HepG2 (cell line): Measurements from ENCODE around the gene DUSP7. TPM values are rescaled to one million over a fixed set of nuclear protein-coding genes. Genes with fewer than 3 reads are reported as not detected.

Experiments used
- ATAC-seq: fragments of 200-7000 bp; cut with Tn5 transposase; 3 replicates; pipeline ENCODE4 v1.9.1; 2020; ENCODE audit warnings: mild to moderate bottlenecking, moderate library complexity
- BruUV-seq: library from RNA; stranded (reverse); fragments of 400-500 nt; replicated peaks from 2 replicates; lab custom pipeline; 2021; lab: Mats Ljungman, UMichigan
- CTCF ChIA-PET: fragments of 300-600 bp; formaldehyde crosslinking; extraction: SDS; loops from one replicate; lab custom pipeline; 2021; ENCODE audit warnings: low total read pairs, inconsistent platforms, low intra/inter-chr PET ratio; lab: Yijun Ruan, JAX
- POLR2A ChIA-PET: fragments of 350-600 bp; sonication (Branson Sonifier 250); formaldehyde crosslinking; loops from one replicate; lab custom pipeline; 2020; ENCODE audit warnings: antibody characterized with exemption, inconsistent platforms; lab: Yijun Ruan, JAX
- DNase-seq: peaks from one replicate; pipeline ENCODE4 v3.0.0-alpha.2; 2015; ENCODE audit warnings: low spot score
- FAIRE-seq: peaks from 3 replicates; lab custom pipeline; 2011; peaks lifted over from hg19 to GRCh38; lab: Jason Lieb, UNC
- H2AFZ ChIP-seq: one replicate; pipeline ENCODE4 v1.6.1; 2011; ENCODE audit warnings: low read length, inconsistent platforms
- H3K27ac ChIP-seq: fragments of 300-600 bp; 3 replicates; pipeline ENCODE4 v1.8.0; 2011; ENCODE audit warnings: mixed run types, mild to moderate bottlenecking, mixed read lengths, low read length, inconsistent platforms; ENCODE audit not compliant: insufficient read depth; ENCODE audit errors: extremely low read length
- H3K27me3 ChIP-seq, 2 experiments: fragments of 200-600 bp in 1 of 2; 2 replicates in 1 of 2; 3 replicates in 1 of 2; pipeline versions ENCODE4 v1.6.0 to v1.8.0; 2011; ENCODE audit warnings: low read length in 2 of 2, mild to moderate bottlenecking in 2 of 2, moderate library complexity in 2 of 2, inconsistent platforms in 1 of 2; ENCODE audit not compliant: insufficient read depth in 2 of 2, control insufficient read depth in 1 of 2
- H3K36me3 ChIP-seq, 2 experiments: fragments of 200-600 bp in 1 of 2; replicated peaks in 1 of 2; 2 replicates in 1 of 2; 3 replicates in 1 of 2; pipeline versions ENCODE4 v1.5.1 to v1.8.0; 2011; ENCODE audit warnings: low read length in 2 of 2, inconsistent platforms in 1 of 2; ENCODE audit not compliant: insufficient read depth in 2 of 2, control insufficient read depth in 1 of 2
- H3K4me1 ChIP-seq: 2 replicates; pipeline ENCODE4 v1.5.1; 2012; ENCODE audit warnings: low read length, inconsistent platforms; ENCODE audit not compliant: insufficient read depth
- H3K4me2 ChIP-seq: 2 replicates; pipeline ENCODE4 v1.6.0; 2011; ENCODE audit warnings: low read depth, low read length, inconsistent platforms
- H3K4me3 ChIP-seq, 3 experiments: fragments of 200-600 bp in 1 of 3; sonication (generic), shearing (Covaris generic) in 1 of 3; replicated peaks in 1 of 3; 2 replicates each; pipeline ENCODE4 v1.5.1; 2011 to 2016; ENCODE audit warnings: low read length in 3 of 3, inconsistent platforms in 2 of 3, low read depth in 2 of 3, mild to moderate bottlenecking in 2 of 3, control low read depth in 1 of 3, mixed read lengths in 1 of 3; ENCODE audit not compliant: insufficient read depth in 1 of 3
- H3K79me2 ChIP-seq: one replicate; pipeline ENCODE4 v1.6.1; 2011; ENCODE audit warnings: low read length, inconsistent platforms; ENCODE audit not compliant: insufficient read depth
- H3K9ac ChIP-seq: 2 replicates; pipeline ENCODE4 v1.6.0; 2011; ENCODE audit warnings: mild to moderate bottlenecking, low read depth, low read length, inconsistent platforms; ENCODE audit not compliant: insufficient read depth
- H3K9me3 ChIP-seq: 2 replicates; pipeline ENCODE4 v1.5.1; 2012; ENCODE audit warnings: mild to moderate bottlenecking, low read length
- H4K20me1 ChIP-seq: 2 replicates; pipeline ENCODE4 v1.6.0; 2011; ENCODE audit warnings: inconsistent platforms, mild to moderate bottlenecking, low read length, moderate library complexity; ENCODE audit not compliant: insufficient read depth
- ATRX ChIP-seq: sonication (generic); formaldehyde crosslinking; IDR thresholded peaks from 2 replicates; pipeline ENCODE4 v1.4.0; 2020; ENCODE audit warnings: missing genetic modification reagents, borderline replicate concordance
- CENPBD1 ChIP-seq: sonication (generic); formaldehyde crosslinking; IDR thresholded peaks from 2 replicates; pipeline ENCODE4 v1.8.0; 2022; ENCODE audit warnings: missing genetic modification reagents, low read depth, mild to moderate bottlenecking, borderline replicate concordance
- HNRNPL ChIP-seq: fragments of 200-400 bp; formaldehyde crosslinking; IDR thresholded peaks from 2 replicates; pipeline ENCODE4 v1.6.1; 2017; ENCODE audit warnings: mild to moderate bottlenecking, low read depth, low read length
- HNRNPUL1 ChIP-seq: fragments of 200-400 bp; formaldehyde crosslinking; IDR thresholded peaks from 2 replicates; pipeline ENCODE4 v1.6.1; 2017; ENCODE audit warnings: low read depth, mild to moderate bottlenecking, low read length, moderate library complexity
- HOXA7 ChIP-seq: sonication (generic); formaldehyde crosslinking; IDR thresholded peaks from 2 replicates; pipeline ENCODE4 v1.8.1; 2022; ENCODE audit warnings: mild to moderate bottlenecking, missing genetic modification reagents, moderate library complexity
- MTA1 ChIP-seq: sonication (generic); formaldehyde crosslinking; IDR thresholded peaks from 2 replicates; pipeline ENCODE4 v1.4.0; 2020; ENCODE audit warnings: missing genetic modification reagents, mild to moderate bottlenecking, borderline replicate concordance
- NCOA1 ChIP-seq: sonication (generic); formaldehyde crosslinking; IDR thresholded peaks from 2 replicates; pipeline ENCODE4 v1.9.0; 2021; ENCODE audit warnings: missing genetic modification reagents
- PCBP1 ChIP-seq: fragments of 200-400 bp; formaldehyde crosslinking; IDR thresholded peaks from 2 replicates; pipeline ENCODE4 v1.6.1; 2017; ENCODE audit warnings: mild to moderate bottlenecking, low read depth, low read length, borderline replicate concordance
- RAD51 ChIP-seq: fragments of 450-650 bp; IDR thresholded peaks from 2 replicates; pipeline ENCODE4 v1.6.1; 2016; ENCODE audit warnings: borderline replicate concordance
- RFXANK ChIP-seq: IDR thresholded peaks from 2 replicates; pipeline ENCODE4 v1.6.1; 2016
- SNRNP70 ChIP-seq: fragments of 200-400 bp; formaldehyde crosslinking; IDR thresholded peaks from 2 replicates; pipeline ENCODE4 v1.6.1; 2017; ENCODE audit warnings: mild to moderate bottlenecking, low read depth, low read length, moderate library complexity
- TFE3 ChIP-seq: IDR thresholded peaks from 2 replicates; pipeline ENCODE4 v1.6.1; 2016
- ZKSCAN1 ChIP-seq: fragments of 150-350 bp; IDR thresholded peaks from 2 replicates; pipeline ENCODE4 v1.6.1; 2014; ENCODE audit warnings: low read length
- ZNF180 ChIP-seq: sonication (generic); formaldehyde crosslinking; IDR thresholded peaks from 2 replicates; pipeline ENCODE4 v1.4.0; 2020; ENCODE audit warnings: low read depth, missing genetic modification reagents, borderline replicate concordance
- ZNF382 ChIP-seq: sonication (generic); formaldehyde crosslinking; IDR thresholded peaks from 2 replicates; pipeline ENCODE4 v1.5.0; 2020; ENCODE audit warnings: missing genetic modification reagents, mild to moderate bottlenecking, borderline replicate concordance
- ZNF550 ChIP-seq: sonication (generic); formaldehyde crosslinking; IDR thresholded peaks from 2 replicates; pipeline ENCODE4 v1.4.0; 2020; ENCODE audit warnings: mild to moderate bottlenecking, missing genetic modification reagents, borderline replicate concordance
- ZNF564 ChIP-seq: sonication (generic); formaldehyde crosslinking; IDR thresholded peaks from 2 replicates; pipeline ENCODE4 v1.8.1; 2023; ENCODE audit warnings: mild to moderate bottlenecking, missing genetic modification reagents
- ZNF569 ChIP-seq: sonication (generic); formaldehyde crosslinking; IDR thresholded peaks from 2 replicates; pipeline ENCODE4 v1.5.0; 2020; ENCODE audit warnings: mild to moderate bottlenecking, missing genetic modification reagents, moderate library complexity, borderline replicate concordance
- ZNF749 ChIP-seq: sonication (generic); formaldehyde crosslinking; IDR thresholded peaks from 2 replicates; pipeline ENCODE4 v1.8.0; 2022; ENCODE audit warnings: mild to moderate bottlenecking, missing genetic modification reagents, moderate library complexity, borderline replicate concordance
- ZNF841 ChIP-seq: sonication (generic); formaldehyde crosslinking; IDR thresholded peaks from 2 replicates; pipeline ENCODE4 v1.8.1; 2023; ENCODE audit warnings: missing genetic modification reagents, borderline replicate concordance
- WGBS: methylation state at CpG from one replicate; pipeline ENCODE4 v1.1.6; 2017; ENCODE audit warnings: low lambda C conversion rate; 5-methylcytosine and 5-hydroxymethylcytosine counted together
- in situ Hi-C: cut with HindIII; loops from 2 replicates; pipeline ENCODE4 v1.10.0; 2017; ENCODE audit warnings: low pct_unique_long_range_greater_than_20kb; ENCODE audit not compliant: extremely low pct_ligation_motif_present
- intact Hi-C: fragments of 100-400 bp; cut with micrococcal nuclease; formaldehyde crosslinking; loops from one replicate; pipeline ENCODE4 v1.10.0; 2022; ENCODE audit not compliant: unreplicated experiment
- polyA plus RNA-seq, 8 experiments: library from polyadenylated mRNA; depleted of rRNA in 3 of 8; stranded (reverse) in 7 of 8; unstranded in 1 of 8; fragments of >200 nt; fragmentation: Illumina TruSeq in 4 of 8; extraction: Trizol in 4 of 8; gene quantifications; 2 replicates each; pipeline versions ENCODE4 v1.2.1 to v1.2.3, GENCODE V29; 2011 to 2016; ENCODE audit warnings: low read depth in 4 of 8, missing spikeins in 1 of 8, mixed read lengths in 1 of 8; ENCODE audit not compliant: insufficient read depth in 1 of 8
- total RNA-seq, 5 experiments: library from RNA; depleted of rRNA; stranded (reverse); fragments of >200 nt; fragmentation: Illumina TruSeq; extraction: Trizol; gene quantifications; 2 replicates each; pipeline ENCODE4 v1.2.3, GENCODE V29; 2016; ENCODE audit warnings: low read depth in 1 of 5

DUSP7 gene
- total and polyA plus RNA-seq, 2 of the 13 experiments (the other 11 are each of a cell fraction or from before 2014, with no cell fraction given), result 6.6 to 8.8 TPM

- under 1% methylated on average over 20 of the region's 55 CpGs for WGBS
- FAIRE-seq (peak; percentile 96), ATAC-seq (peak; percentile 81), DNase-seq (peak; percentile 97)
- Histone ChIP-seq H3K4me2 (peak overlapping the region; percentile 98), H3K9me3 (no peaks in the 10 kb centered on the region), H4K20me1 (no peaks in the 10 kb centered on the region), H3K4me1 (peaks cover 50% of the 10 kb centered on the region), H2AFZ (peak overlapping the region; percentile 15), H3K4me3 (peak overlapping the region; percentile 62 to 83 (median 68)), H3K79me2 (no peaks in the 10 kb centered on the region), H3K9ac (peak overlapping the region; percentile 70), H3K36me3 (peaks cover 3 to 7% of the 10 kb centered on the region in 2 experiments; a peak in 1 of 5 replicates), H3K27me3 (peaks cover 4 to 31% of the 10 kb centered on the region in 2 experiments; a peak in 4 of 5 replicates), H3K27ac (peak overlapping the region; percentile 58)
- POLR2A ChIA-PET, result interaction anchor here (0.7 to 2.7 kb wide), 14 partner anchors 9 to 232 kb away, joined by 3 to 21 read pairs (median 6); partner anchors contain the start of genes ABHD14A, ABHD14B, PARP3 and POC1A
- CTCF ChIA-PET, result interaction anchor here (1.6 kb wide), 1 partner anchor 66 kb away, joined by 4 read pairs; no protein-coding TSS in a partner anchor
- intact Hi-C loops (loop anchor here (1.0 to 2.0 kb wide), 2 partner anchors 20 to 66 kb away; no protein-coding TSS in a partner anchor), in situ Hi-C loops (loop anchor here (5.0 kb wide), 1 partner anchor 80 kb away; no protein-coding TSS in a partner anchor)
- no TSS peak for BruUV-seq
- TF ChIP-seq ZNF841 (CRISPR knock-in tag), result no peak
- TF ChIP-seq ZNF382 (CRISPR knock-in tag), result no peak
- peak; percentile 87 for TF ChIP-seq HNRNPL
- TF ChIP-seq RAD51, result peak; percentile 82
- TF ChIP-seq SNRNP70, result no peak
- TF ChIP-seq ZNF569 (CRISPR knock-in tag), result no peak
- no peak for TF ChIP-seq RFXANK (CRISPR knock-in tag)
- TF ChIP-seq ZNF180 (CRISPR knock-in tag), result no peak
- no peak for TF ChIP-seq ZNF550 (CRISPR knock-in tag)
- peak; percentile 74; the same call in 1 of the 2 replicates for TF ChIP-seq TFE3 (CRISPR knock-in tag)
- peak; percentile 34; the same call in 1 of the 2 replicates for TF ChIP-seq ZNF749 (CRISPR knock-in tag)
- no peak for TF ChIP-seq HOXA7 (CRISPR knock-in tag)
- no peak for TF ChIP-seq ATRX (CRISPR knock-in tag)
- TF ChIP-seq ZNF564, result no peak
- TF ChIP-seq CENPBD1 (CRISPR knock-in tag), result no peak
- TF ChIP-seq ZKSCAN1, result peak; percentile 99
- 0 out of 2 replicates have a peak, but pooled peaks have one; percentile 25 for TF ChIP-seq PCBP1
- TF ChIP-seq NCOA1 (CRISPR knock-in tag), result no peak
- TF ChIP-seq MTA1 (CRISPR knock-in tag), result no peak
- no peak for TF ChIP-seq HNRNPUL1
These were observed 819 bp upstream of the DUSP7 start for GRCh38 chr3:52056968-52057811.
